ENCODE measurements around the gene MMP2.

Gene MMP2

GRCh38 chr16:55487048-55487803 lies 8.2 kb downstream of the MMP2 start:
- no peak overlapping the region for H3K4me3 ChIP-seq (ENCODE audit: low read depth, low read length)
- no peak for TF ChIP-seq CTCF (IDR thresholded peaks at IDR 0.05; ENCODE audit: low read depth, low read length)

- H3K4me3 ChIP-seq (ENCODE audit: low read depth, low read length): no peak overlapping the region
- no peak for TF ChIP-seq CTCF (IDR thresholded peaks at IDR 0.05; ENCODE audit: low read depth, low read length)
Measured at GRCh38 chr16:55488306-55488705, 9.3 kb downstream of the MMP2 start.

GRCh38 chr16:55489119-55489955 lies 10.3 kb downstream of the MMP2 start:
- H3K4me3 ChIP-seq (ENCODE audit: low read depth, low read length): no peak overlapping the region
- TF ChIP-seq CTCF (IDR thresholded peaks at IDR 0.05; ENCODE audit: low read depth, low read length): no peak

GRCh38 chr16:55489956-55490265 lies 10.9 kb downstream of the MMP2 start:
- H3K4me3 ChIP-seq (ENCODE audit: low read depth, low read length): no peak overlapping the region
- no peak for TF ChIP-seq CTCF (IDR thresholded peaks at IDR 0.05; ENCODE audit: low read depth, low read length)

GRCh38 chr16:55490301-55490700 lies 11.3 kb downstream of the MMP2 start:
- no peak for TF ChIP-seq CTCF (IDR thresholded peaks at IDR 0.05; ENCODE audit: low read depth, low read length)

GRCh38 chr16:55491691-55492090 lies 12.7 kb downstream of the MMP2 start:
- no peak overlapping the region for H3K4me3 ChIP-seq (ENCODE audit: low read depth, low read length)
- no peak for TF ChIP-seq CTCF (IDR thresholded peaks at IDR 0.05; ENCODE audit: low read depth, low read length)

More at GRCh38 chr16:55490301-55490700, 11.3 kb downstream of the MMP2 start:
- H3K4me3 ChIP-seq (ENCODE audit: low read depth, low read length): no peak overlapping the region

- TF ChIP-seq CTCF (IDR thresholded peaks at IDR 0.05; ENCODE audit: low read depth, low read length): no peak
- H3K4me3 ChIP-seq (ENCODE audit: low read depth, low read length): no peak overlapping the region
Measured at GRCh38 chr16:55492756-55493380, 13.9 kb downstream of the MMP2 start.

Data from WI38 (cell line).